Ovary (tissue), 3 donors: ENCODE data around the gene PBXIP1.

Experiments
- POLR2A ChIP-seq: fragments of 450-650 bp; IDR thresholded peaks from one replicate; pipeline ENCODE4 v1.6.1; 2017; ENCODE audit warnings: antibody characterized with exemption, mild to moderate bottlenecking, moderate library complexity
- TF ChIP-seq, protein P1 (sequence below), 3 donors: fragments of 450-650 bp in 2 of 3; fragments of 200-600 bp in 1 of 3; IDR thresholded peaks; one replicate each; pipeline versions ENCODE4 v1.5.1 to v1.8.0; 2016 to 2022; ENCODE audit warnings: antibody characterized with exemption in 3 of 3, mild to moderate bottlenecking in 1 of 3
- donor health status: DM: no; HTN: no; CAD: no.

DNA sequence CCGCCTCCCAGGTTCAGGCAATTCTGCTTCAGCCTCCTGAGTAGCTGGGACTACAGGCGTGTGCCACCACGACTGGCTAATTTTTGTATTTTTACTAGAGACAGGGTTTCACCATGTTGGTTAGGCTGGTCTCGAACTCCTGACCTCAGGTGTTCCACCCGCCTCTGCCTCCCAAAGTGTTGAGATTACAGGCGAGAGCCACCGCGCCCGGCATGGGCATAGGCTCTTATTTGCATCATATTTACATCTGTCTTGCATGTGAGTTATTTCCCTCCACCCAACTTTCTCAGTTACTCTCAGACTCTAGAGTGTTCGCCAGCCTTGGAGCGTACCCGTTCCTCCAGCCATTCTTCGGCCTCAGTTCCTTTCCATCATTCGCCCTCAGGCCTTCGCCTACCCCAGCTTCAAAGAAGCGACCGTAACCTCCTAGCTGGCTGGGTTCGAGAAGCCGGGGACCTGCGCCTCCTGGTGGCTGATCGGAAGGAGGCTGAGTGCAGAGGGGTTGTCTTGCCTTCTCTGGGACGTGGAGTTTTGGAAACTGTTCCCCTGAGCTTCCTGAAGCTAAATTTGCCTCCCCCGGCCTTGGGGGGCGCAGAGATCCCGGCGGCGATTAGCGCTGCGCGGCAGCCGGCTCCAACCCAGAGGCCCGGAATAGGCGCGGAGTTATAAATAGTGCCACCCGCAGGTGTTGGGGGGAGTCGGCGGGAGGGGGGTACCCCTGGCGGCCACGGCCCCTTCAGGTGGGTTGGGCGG lies 43.1 kb upstream of the PBXIP1 start:
- TF ChIP-seq POLR2A = no peak
- TF ChIP-seq, protein P1, sequence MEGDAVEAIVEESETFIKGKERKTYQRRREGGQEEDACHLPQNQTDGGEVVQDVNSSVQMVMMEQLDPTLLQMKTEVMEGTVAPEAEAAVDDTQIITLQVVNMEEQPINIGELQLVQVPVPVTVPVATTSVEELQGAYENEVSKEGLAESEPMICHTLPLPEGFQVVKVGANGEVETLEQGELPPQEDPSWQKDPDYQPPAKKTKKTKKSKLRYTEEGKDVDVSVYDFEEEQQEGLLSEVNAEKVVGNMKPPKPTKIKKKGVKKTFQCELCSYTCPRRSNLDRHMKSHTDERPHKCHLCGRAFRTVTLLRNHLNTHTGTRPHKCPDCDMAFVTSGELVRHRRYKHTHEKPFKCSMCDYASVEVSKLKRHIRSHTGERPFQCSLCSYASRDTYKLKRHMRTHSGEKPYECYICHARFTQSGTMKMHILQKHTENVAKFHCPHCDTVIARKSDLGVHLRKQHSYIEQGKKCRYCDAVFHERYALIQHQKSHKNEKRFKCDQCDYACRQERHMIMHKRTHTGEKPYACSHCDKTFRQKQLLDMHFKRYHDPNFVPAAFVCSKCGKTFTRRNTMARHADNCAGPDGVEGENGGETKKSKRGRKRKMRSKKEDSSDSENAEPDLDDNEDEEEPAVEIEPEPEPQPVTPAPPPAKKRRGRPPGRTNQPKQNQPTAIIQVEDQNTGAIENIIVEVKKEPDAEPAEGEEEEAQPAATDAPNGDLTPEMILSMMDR (IDR thresholded peaks at IDR 0.05) = peak; percentile 73 to 86 (median 82)
